ENCODE results near the gene ALDH3B1.

Gene ALDH3B1

DNA sequence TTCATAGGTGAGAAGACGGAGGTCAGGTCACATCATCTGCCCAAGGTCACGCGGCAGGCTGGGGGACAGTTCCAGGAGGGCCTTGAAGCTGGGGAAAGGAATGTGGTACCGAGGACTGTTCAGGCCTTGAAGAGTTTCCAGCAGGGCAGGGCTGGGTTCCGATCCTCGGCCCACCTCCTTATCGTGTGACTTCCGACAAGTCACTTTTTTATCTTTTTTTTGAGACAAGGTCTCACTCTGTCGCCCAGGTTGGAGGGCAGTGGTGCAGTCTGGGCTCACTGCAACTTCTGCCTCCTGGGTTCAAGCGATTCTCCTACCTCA is 21.0 kb downstream of the ALDH3B1 start:
- TF ChIP-seq ZNF565 (CRISPR knock-in tag; conservative IDR thresholded peaks at IDR 0.05; ENCODE audit: low read depth) (no peak), ZFP3 (CRISPR knock-in tag; IDR thresholded peaks at IDR 0.05) (no peak), SNAI2 (CRISPR knock-in tag; IDR thresholded peaks at IDR 0.05) (no peak), BACH2 (CRISPR knock-in tag; IDR thresholded peaks at IDR 0.05; ENCODE audit: borderline replicate concordance) (no peak), ZNF70 (CRISPR knock-in tag; IDR thresholded peaks at IDR 0.05) (no peak), CSDC2 (CRISPR knock-in tag; IDR thresholded peaks at IDR 0.05) (no peak), ZC3H10 (CRISPR knock-in tag; IDR thresholded peaks at IDR 0.05) (no peak), ESRRG (CRISPR knock-in tag; IDR thresholded peaks at IDR 0.05) (no peak), ISL1 (CRISPR knock-in tag; IDR thresholded peaks at IDR 0.05) (no peak), OSR1 (CRISPR knock-in tag; IDR thresholded peaks at IDR 0.05) (no peak), TCF4 (CRISPR knock-in tag; IDR thresholded peaks at IDR 0.05; ENCODE audit: borderline replicate concordance) (no peak), ARNTL (CRISPR knock-in tag; IDR thresholded peaks at IDR 0.05; ENCODE audit: borderline replicate concordance, low read depth) (no peak)
- TF ChIP-seq, protein P1, sequence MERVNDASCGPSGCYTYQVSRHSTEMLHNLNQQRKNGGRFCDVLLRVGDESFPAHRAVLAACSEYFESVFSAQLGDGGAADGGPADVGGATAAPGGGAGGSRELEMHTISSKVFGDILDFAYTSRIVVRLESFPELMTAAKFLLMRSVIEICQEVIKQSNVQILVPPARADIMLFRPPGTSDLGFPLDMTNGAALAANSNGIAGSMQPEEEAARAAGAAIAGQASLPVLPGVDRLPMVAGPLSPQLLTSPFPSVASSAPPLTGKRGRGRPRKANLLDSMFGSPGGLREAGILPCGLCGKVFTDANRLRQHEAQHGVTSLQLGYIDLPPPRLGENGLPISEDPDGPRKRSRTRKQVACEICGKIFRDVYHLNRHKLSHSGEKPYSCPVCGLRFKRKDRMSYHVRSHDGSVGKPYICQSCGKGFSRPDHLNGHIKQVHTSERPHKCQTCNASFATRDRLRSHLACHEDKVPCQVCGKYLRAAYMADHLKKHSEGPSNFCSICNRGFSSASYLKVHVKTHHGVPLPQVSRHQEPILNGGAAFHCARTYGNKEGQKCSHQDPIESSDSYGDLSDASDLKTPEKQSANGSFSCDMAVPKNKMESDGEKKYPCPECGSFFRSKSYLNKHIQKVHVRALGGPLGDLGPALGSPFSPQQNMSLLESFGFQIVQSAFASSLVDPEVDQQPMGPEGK (CRISPR knock-in tag; IDR thresholded peaks at IDR 0.05; ENCODE audit: borderline replicate concordance), result no peak
- TF ChIP-seq, protein P2, sequence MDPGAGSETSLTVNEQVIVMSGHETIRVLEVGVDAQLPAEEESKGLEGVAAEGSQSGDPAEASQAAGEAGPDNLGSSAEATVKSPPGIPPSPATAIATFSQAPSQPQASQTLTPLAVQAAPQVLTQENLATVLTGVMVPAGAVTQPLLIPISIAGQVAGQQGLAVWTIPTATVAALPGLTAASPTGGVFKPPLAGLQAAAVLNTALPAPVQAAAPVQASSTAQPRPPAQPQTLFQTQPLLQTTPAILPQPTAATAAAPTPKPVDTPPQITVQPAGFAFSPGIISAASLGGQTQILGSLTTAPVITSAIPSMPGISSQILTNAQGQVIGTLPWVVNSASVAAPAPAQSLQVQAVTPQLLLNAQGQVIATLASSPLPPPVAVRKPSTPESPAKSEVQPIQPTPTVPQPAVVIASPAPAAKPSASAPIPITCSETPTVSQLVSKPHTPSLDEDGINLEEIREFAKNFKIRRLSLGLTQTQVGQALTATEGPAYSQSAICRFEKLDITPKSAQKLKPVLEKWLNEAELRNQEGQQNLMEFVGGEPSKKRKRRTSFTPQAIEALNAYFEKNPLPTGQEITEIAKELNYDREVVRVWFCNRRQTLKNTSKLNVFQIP (CRISPR knock-in tag; IDR thresholded peaks at IDR 0.05; ENCODE audit: borderline replicate concordance, low read depth), result no peak
- TF ChIP-seq, protein P3, sequence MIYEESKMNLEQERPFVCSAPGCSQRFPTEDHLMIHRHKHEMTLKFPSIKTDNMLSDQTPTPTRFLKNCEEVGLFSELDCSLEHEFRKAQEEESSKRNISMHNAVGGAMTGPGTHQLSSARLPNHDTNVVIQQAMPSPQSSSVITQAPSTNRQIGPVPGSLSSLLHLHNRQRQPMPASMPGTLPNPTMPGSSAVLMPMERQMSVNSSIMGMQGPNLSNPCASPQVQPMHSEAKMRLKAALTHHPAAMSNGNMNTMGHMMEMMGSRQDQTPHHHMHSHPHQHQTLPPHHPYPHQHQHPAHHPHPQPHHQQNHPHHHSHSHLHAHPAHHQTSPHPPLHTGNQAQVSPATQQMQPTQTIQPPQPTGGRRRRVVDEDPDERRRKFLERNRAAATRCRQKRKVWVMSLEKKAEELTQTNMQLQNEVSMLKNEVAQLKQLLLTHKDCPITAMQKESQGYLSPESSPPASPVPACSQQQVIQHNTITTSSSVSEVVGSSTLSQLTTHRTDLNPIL (CRISPR knock-in tag; IDR thresholded peaks at IDR 0.05; ENCODE audit: low read depth), result no peak
- TF ChIP-seq, protein P4, sequence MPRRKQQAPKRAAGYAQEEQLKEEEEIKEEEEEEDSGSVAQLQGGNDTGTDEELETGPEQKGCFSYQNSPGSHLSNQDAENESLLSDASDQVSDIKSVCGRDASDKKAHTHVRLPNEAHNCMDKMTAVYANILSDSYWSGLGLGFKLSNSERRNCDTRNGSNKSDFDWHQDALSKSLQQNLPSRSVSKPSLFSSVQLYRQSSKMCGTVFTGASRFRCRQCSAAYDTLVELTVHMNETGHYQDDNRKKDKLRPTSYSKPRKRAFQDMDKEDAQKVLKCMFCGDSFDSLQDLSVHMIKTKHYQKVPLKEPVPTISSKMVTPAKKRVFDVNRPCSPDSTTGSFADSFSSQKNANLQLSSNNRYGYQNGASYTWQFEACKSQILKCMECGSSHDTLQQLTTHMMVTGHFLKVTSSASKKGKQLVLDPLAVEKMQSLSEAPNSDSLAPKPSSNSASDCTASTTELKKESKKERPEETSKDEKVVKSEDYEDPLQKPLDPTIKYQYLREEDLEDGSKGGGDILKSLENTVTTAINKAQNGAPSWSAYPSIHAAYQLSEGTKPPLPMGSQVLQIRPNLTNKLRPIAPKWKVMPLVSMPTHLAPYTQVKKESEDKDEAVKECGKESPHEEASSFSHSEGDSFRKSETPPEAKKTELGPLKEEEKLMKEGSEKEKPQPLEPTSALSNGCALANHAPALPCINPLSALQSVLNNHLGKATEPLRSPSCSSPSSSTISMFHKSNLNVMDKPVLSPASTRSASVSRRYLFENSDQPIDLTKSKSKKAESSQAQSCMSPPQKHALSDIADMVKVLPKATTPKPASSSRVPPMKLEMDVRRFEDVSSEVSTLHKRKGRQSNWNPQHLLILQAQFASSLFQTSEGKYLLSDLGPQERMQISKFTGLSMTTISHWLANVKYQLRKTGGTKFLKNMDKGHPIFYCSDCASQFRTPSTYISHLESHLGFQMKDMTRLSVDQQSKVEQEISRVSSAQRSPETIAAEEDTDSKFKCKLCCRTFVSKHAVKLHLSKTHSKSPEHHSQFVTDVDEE (CRISPR knock-in tag; IDR thresholded peaks at IDR 0.05), result no peak
- peak; percentile 4 for ATAC-seq

DNA sequence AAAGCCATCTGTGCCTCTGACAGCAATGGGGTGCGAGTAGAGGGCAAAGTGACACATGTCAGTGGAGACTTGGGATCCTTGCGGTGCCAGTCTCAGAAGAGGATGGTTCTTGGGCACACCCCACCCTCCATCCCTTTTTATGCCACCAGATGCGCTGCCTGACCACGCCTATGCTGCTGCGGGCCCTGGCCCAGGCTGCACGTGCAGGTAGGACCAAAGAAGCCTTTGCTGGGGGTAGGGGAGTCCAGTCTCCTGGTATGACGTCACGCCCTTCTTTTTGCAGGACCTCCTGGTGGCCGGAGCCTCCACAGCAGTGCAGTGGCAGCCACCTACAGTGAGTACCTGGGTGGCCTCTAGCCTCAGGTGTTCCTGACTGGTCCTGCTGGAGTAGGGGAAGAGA is 21.9 kb downstream of the ALDH3B1 start:
- ATAC-seq, result no peak
- TF ChIP-seq BACH2 (CRISPR knock-in tag; IDR thresholded peaks at IDR 0.05; ENCODE audit: borderline replicate concordance), result no peak
- no peak for TF ChIP-seq SNAI2 (CRISPR knock-in tag; IDR thresholded peaks at IDR 0.05)
- TF ChIP-seq, protein P1 (CRISPR knock-in tag; IDR thresholded peaks at IDR 0.05; ENCODE audit: borderline replicate concordance), result no peak
- TF ChIP-seq RARB (CRISPR knock-in tag; IDR thresholded peaks at IDR 0.05), result no peak
- TF ChIP-seq, protein P2 (CRISPR knock-in tag; IDR thresholded peaks at IDR 0.05; ENCODE audit: borderline replicate concordance, low read depth), result no peak
- no peak for TF ChIP-seq ZNF565 (CRISPR knock-in tag; conservative IDR thresholded peaks at IDR 0.05; ENCODE audit: low read depth)
- no peak for TF ChIP-seq ESRRG (CRISPR knock-in tag; IDR thresholded peaks at IDR 0.05)
- TF ChIP-seq ZNF8 (CRISPR knock-in tag; IDR thresholded peaks at IDR 0.05), result no peak
- no peak for TF ChIP-seq GLIS3 (CRISPR knock-in tag; IDR thresholded peaks at IDR 0.05)
- TF ChIP-seq ZFP30 (CRISPR knock-in tag; IDR thresholded peaks at IDR 0.05), result no peak
- TF ChIP-seq ARNTL (CRISPR knock-in tag; IDR thresholded peaks at IDR 0.05; ENCODE audit: borderline replicate concordance, low read depth), result no peak
- no peak for TF ChIP-seq ISL1 (CRISPR knock-in tag; IDR thresholded peaks at IDR 0.05)
- TF ChIP-seq, protein P3 (CRISPR knock-in tag; IDR thresholded peaks at IDR 0.05; ENCODE audit: low read depth), result no peak
- TF ChIP-seq ZNF70 (CRISPR knock-in tag; IDR thresholded peaks at IDR 0.05), result no peak
- no peak for TF ChIP-seq PPARA (CRISPR knock-in tag; IDR thresholded peaks at IDR 0.05; ENCODE audit: borderline replicate concordance)
- TF ChIP-seq, protein P5, sequence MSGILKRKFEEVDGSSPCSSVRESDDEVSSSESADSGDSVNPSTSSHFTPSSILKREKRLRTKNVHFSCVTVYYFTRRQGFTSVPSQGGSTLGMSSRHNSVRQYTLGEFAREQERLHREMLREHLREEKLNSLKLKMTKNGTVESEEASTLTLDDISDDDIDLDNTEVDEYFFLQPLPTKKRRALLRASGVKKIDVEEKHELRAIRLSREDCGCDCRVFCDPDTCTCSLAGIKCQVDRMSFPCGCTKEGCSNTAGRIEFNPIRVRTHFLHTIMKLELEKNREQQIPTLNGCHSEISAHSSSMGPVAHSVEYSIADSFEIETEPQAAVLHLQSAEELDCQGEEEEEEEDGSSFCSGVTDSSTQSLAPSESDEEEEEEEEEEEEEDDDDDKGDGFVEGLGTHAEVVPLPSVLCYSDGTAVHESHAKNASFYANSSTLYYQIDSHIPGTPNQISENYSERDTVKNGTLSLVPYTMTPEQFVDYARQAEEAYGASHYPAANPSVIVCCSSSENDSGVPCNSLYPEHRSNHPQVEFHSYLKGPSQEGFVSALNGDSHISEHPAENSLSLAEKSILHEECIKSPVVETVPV (CRISPR knock-in tag; IDR thresholded peaks at IDR 0.05), result no peak
- TF ChIP-seq OSR1 (CRISPR knock-in tag; IDR thresholded peaks at IDR 0.05), result no peak
